Measurements from ENCODE around the gene ALDH16A1.

ALDH16A1 gene

GRCh38 chr19:49488046-49488862 is 35.2 kb downstream of the ALDH16A1 start:
- no peak for DNase-seq (ENCODE audit: low read depth, low spot score)

GRCh38 chr19:49488863-49489537 is 36.0 kb downstream of the ALDH16A1 start:
- DNase-seq (ENCODE audit: low read depth, low spot score): no peak

- no peak for DNase-seq (ENCODE audit: low read depth, low spot score)
Measured at GRCh38 chr19:49489601-49490167, 36.7 kb downstream of the ALDH16A1 start.

GRCh38 chr19:49490287-49491029 is 37.4 kb downstream of the ALDH16A1 start:
- DNase-seq (ENCODE audit: low read depth, low spot score): no peak

- DNase-seq (ENCODE audit: low read depth, low spot score): no peak
Measured at GRCh38 chr19:49491030-49491803, 38.2 kb downstream of the ALDH16A1 start.

GRCh38 chr19:49491804-49492572 is 39.0 kb downstream of the ALDH16A1 start:
- no peak for DNase-seq (ENCODE audit: low read depth, low spot score)

- DNase-seq (ENCODE audit: low read depth, low spot score): no peak
Measured at GRCh38 chr19:49492573-49493405, 39.8 kb downstream of the ALDH16A1 start.

- no peak for DNase-seq (ENCODE audit: low read depth, low spot score)
Measured at GRCh38 chr19:49496574-49497008, 43.6 kb downstream of the ALDH16A1 start.

- peak; percentile 71 for DNase-seq (ENCODE audit: low read depth, low spot score)
Measured at GRCh38 chr19:49497047-49497788, 44.2 kb downstream of the ALDH16A1 start.

GRCh38 chr19:49497789-49498103 is 44.7 kb downstream of the ALDH16A1 start:
- DNase-seq (ENCODE audit: low read depth, low spot score): no peak

GRCh38 chr19:49498475-49498874 is 45.5 kb downstream of the ALDH16A1 start:
- DNase-seq (ENCODE audit: low read depth, low spot score): no peak

- DNase-seq (ENCODE audit: low read depth, low spot score): no peak
Measured at GRCh38 chr19:49499030-49499670, 46.1 kb downstream of the ALDH16A1 start.

GRCh38 chr19:49502866-49503581 is 50.0 kb downstream of the ALDH16A1 start:
- DNase-seq (ENCODE audit: low read depth, low spot score): peak; percentile 79

GRCh38 chr19:49503582-49503962 is 50.5 kb downstream of the ALDH16A1 start:
- DNase-seq (ENCODE audit: low read depth, low spot score): no peak

GRCh38 chr19:49506575-49507105 is 53.6 kb downstream of the ALDH16A1 start:
- peak; percentile 59 for DNase-seq (ENCODE audit: low read depth, low spot score)

GRCh38 chr19:49507803-49508494 is 54.9 kb downstream of the ALDH16A1 start:
- no peak for DNase-seq (ENCODE audit: low read depth, low spot score)

Data from astrocyte of the hippocampus (primary cell).